Ovary (tissue), 9 donors: Measurements from ENCODE around the gene DNAJC15. TPM values are rescaled to one million over a fixed set of nuclear protein-coding genes. Genes with fewer than 3 reads are reported as not detected.

ENCODE experiments used
- DNase-seq, 5 donors: peaks; one replicate each; pipeline ENCODE4 v3.0.0-alpha.2; 2019 to 2020
- H3K27ac ChIP-seq, 2 donors: fragments of 200-600 bp; one replicate each; pipeline versions ENCODE4 v1.5.1 to v1.8.0; 2019 to 2022
- H3K27me3 ChIP-seq: fragments of 200-600 bp; one replicate; pipeline ENCODE4 v1.8.0; 2022
- H3K36me3 ChIP-seq: fragments of 200-600 bp; sonication (generic); one replicate; pipeline ENCODE4 v1.5.1; 2019
- H3K4me1 ChIP-seq: one replicate; pipeline ENCODE4 v1.8.1; 2013; ENCODE audit warnings: mild to moderate bottlenecking, moderate library complexity; ENCODE audit not compliant: insufficient read depth
- H3K4me3 ChIP-seq: fragments of 200-600 bp; sonication (generic); one replicate; pipeline ENCODE4 v1.5.1; 2017
- H3K9me3 ChIP-seq, 2 donors: fragments of 200-600 bp in 1 of 2; sonication (generic) in 1 of 2; one replicate each; pipeline versions ENCODE4 v1.5.1 to v1.8.1; 2013 to 2019; ENCODE audit warnings: mild to moderate bottlenecking in 1 of 2, moderate library complexity in 1 of 2
- EP300 ChIP-seq: sonication (generic); formaldehyde crosslinking; IDR thresholded peaks from one replicate; pipeline ENCODE4 v1.6.1; 2017; ENCODE audit warnings: antibody characterized with exemption
- POLR2A ChIP-seq: fragments of 450-650 bp; IDR thresholded peaks from one replicate; pipeline ENCODE4 v1.6.1; 2017; ENCODE audit warnings: antibody characterized with exemption, mild to moderate bottlenecking, moderate library complexity
- WGBS, 3 donors: extraction: QIAGEN DNeasy Blood & Tissue Kit in 1 of 3; methylation state at CpG; one replicate each; pipeline versions ENCODE4 v1.1.5 to v1.1.7; 2013 to 2017; 5-methylcytosine and 5-hydroxymethylcytosine counted together
- intact Hi-C, 4 donors: fragments of 100-400 bp; cut with DNase I; formaldehyde crosslinking; loops; one replicate each; pipeline versions ENCODE4 v1.11.0 to v1.15.1; 2022 to 2023
- polyA plus RNA-seq, 2 donors: library from polyadenylated mRNA; stranded (reverse); fragments of 200-250 nt in 1 of 2; fragments of 350-450 nt in 1 of 2; fragmentation: Illumina TruSeq in 1 of 2; extraction: RNeasy Lipid Tissue Mini Kit (QIAGEN cat#74804) in 1 of 2; gene quantifications; one replicate each; pipeline ENCODE4 v1.2.3, GENCODE V29; 2013 to 2014
- total RNA-seq, 7 donors: library from RNA; depleted of rRNA in 2 of 7; stranded (reverse); fragments of >200 nt in 2 of 7; fragmentation: NEBNext Ultra II Directional in 3 of 7; extraction: Animal tissue kit (Norgen Biotek cat#: 25700) in 3 of 7; gene quantifications; one replicate each; pipeline versions ENCODE4 v1.1.0 to v1.2.4, GENCODE V29; 2016 to 2023
- TF ChIP-seq, protein P1 (sequence below), 3 donors: fragments of 450-650 bp in 2 of 3; fragments of 200-600 bp in 1 of 3; IDR thresholded peaks; one replicate each; pipeline versions ENCODE4 v1.5.1 to v1.8.0; 2016 to 2022; ENCODE audit warnings: antibody characterized with exemption in 3 of 3, mild to moderate bottlenecking in 1 of 3
- donor health status: DM: no; HTN: no; CAD: no; lungs with moderate emphysema.
- donor health status: DM: no; HTN: no; CAD: no.
- donor health status: Bipolar disorder and iron deficiency.
- donor health status: DM: yes; HTN: yes; CAD: no.
- donor health status: DM: no; HTN: no; CAD: no.
- donor health status: DM: yes; HTN: yes; CAD: no.

Gene DNAJC15
- total and polyA plus RNA-seq, 9 donors, result 0.23 to 6.2 (median 2.9) TPM

DNA sequence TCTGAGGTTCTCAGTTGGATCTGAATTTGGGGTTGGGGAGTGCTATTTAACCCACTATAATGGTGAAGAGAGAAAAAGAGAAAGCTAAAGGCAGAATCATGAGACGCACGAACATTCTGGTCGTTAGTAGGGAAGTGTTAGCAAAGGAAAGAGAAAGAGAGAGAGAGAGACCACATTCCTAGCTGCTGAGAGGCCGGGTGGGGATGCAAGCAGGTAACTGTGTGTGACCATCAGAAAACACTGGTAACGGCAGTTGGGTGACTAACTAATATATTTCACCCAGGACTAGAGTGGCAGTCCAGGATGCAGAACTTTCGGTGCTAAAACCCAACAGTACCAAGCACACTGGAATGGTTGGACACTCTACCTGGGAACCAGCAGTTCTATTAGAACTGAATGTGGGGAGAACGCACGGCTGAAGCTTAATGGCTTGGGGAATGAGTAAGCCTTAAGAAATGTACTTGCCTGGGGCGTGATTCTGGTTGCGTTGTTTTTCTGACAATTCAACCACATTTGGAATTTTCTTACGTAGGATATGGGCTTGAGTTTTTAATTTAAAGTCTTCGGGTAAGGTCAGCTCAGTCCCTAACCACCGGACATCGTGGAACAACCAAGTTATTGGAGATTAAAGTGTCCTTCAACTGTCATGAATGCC is 130.2 kb downstream of the DNAJC15 start:
- WGBS, 3 donors, result 91 to 92% (median 92%) methylated on average over 14 of the region's 14 CpGs
- no peak for DNase-seq
- Histone ChIP-seq H3K4me1 (no peaks in the 10 kb centered on the region), H3K9me3 (no peaks in the 10 kb centered on the region), H3K27me3 (no peaks in the 10 kb centered on the region), H3K4me3 (no peak overlapping the region), H3K36me3 (no peaks in the 10 kb centered on the region), H3K27ac (no peak overlapping the region)
- TF ChIP-seq POLR2A, result no peak
- no peak for TF ChIP-seq EP300
- TF ChIP-seq, protein P1, sequence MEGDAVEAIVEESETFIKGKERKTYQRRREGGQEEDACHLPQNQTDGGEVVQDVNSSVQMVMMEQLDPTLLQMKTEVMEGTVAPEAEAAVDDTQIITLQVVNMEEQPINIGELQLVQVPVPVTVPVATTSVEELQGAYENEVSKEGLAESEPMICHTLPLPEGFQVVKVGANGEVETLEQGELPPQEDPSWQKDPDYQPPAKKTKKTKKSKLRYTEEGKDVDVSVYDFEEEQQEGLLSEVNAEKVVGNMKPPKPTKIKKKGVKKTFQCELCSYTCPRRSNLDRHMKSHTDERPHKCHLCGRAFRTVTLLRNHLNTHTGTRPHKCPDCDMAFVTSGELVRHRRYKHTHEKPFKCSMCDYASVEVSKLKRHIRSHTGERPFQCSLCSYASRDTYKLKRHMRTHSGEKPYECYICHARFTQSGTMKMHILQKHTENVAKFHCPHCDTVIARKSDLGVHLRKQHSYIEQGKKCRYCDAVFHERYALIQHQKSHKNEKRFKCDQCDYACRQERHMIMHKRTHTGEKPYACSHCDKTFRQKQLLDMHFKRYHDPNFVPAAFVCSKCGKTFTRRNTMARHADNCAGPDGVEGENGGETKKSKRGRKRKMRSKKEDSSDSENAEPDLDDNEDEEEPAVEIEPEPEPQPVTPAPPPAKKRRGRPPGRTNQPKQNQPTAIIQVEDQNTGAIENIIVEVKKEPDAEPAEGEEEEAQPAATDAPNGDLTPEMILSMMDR (IDR thresholded peaks at IDR 0.05), result no peak
- intact Hi-C loops, result no loop called here

DNA sequence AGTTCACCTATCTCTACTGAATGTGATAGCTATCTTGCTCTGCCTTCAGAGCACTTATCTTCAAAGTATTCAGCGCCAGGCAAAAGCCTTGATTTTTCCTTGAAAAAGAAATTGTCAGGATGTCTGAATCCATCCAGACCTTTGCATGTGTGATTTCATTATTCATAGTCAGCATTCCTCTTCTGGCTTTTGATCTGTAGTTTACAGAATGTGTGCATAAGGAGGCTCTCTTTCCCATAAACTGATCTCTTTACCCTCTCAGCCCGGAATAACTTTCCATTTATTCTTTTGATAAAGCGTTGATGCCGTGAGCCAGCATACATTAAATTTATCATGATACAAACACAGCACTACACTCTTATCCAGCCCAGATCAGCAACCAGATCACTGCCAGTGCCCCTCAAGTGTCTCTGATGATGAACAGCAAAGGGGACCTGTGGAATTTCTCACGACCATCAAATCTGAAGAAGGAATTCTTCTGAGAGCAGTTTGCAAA is 130.8 kb downstream of the DNAJC15 start:
- no peaks in the 10 kb centered on the region for H3K36me3 ChIP-seq
- DNase-seq, result no peak
- 77 to 83% (median 82%) methylated on average over 5 of the region's 5 CpGs for WGBS, 3 donors
- no peak overlapping the region for H3K4me3 ChIP-seq
- no peaks in the 10 kb centered on the region for H3K27me3 ChIP-seq
- intact Hi-C loops, result no loop called here
- H3K4me1 ChIP-seq, result no peaks in the 10 kb centered on the region
- H3K27ac ChIP-seq, result no peak overlapping the region
- H3K9me3 ChIP-seq, result no peaks in the 10 kb centered on the region
- TF ChIP-seq EP300 (no peak), POLR2A (no peak)
- TF ChIP-seq, protein P1 (IDR thresholded peaks at IDR 0.05), result no peak

DNA sequence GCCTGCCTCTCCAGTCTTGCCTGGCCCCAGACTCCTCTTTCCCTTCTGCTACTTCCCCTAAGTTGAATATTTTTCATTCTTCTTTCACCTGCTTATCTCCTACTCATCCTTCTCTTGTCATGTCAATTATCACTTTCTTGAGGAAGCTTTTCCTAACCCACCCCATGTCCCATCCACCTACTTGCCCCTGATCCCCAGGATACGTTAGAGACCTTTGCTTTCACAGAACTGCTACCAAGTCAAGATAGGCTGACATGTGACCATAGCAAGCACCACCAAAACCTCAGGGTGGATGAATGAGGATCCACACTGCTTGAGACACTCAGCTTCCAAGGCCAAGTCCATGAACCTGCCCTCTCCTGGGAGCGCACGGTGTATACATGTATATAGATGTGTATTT is 131.5 kb downstream of the DNAJC15 start:
- intact Hi-C loops, result no loop called here
- no peak overlapping the region for H3K4me3 ChIP-seq
- H3K9me3 ChIP-seq, result no peaks in the 10 kb centered on the region
- no peaks in the 10 kb centered on the region for H3K27me3 ChIP-seq
- no peak for DNase-seq
- H3K36me3 ChIP-seq, result no peaks in the 10 kb centered on the region
- TF ChIP-seq, protein P1 (IDR thresholded peaks at IDR 0.05), result no peak
- TF ChIP-seq POLR2A, result no peak
- H3K4me1 ChIP-seq, result no peaks in the 10 kb centered on the region
- WGBS, 3 donors, result 90 to 95% (median 94%) methylated on average over 3 of the region's 3 CpGs
- H3K27ac ChIP-seq, result no peak overlapping the region

DNA sequence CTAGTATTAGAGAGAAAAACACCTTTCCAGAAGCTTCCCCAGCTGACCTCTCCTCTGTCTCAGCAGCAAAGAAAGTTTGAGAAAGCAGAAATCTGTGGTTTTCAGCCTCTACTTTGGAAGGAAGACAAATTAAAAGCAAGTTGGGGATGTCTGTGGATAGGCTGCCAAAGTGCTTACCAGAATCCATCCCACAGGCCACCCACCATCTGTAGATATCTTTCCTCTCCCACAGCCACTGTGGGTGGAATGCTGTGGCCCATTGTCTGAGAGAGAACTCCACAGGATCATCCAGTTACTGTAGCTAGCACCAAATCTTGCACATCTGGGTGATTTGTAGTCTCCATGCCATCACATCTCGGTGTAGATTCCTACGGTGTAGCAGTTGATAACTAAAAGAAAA is 133.5 kb downstream of the DNAJC15 start:
- Histone ChIP-seq H3K27ac (no peak overlapping the region), H3K4me1 (no peaks in the 10 kb centered on the region), H3K36me3 (no peaks in the 10 kb centered on the region), H3K27me3 (no peaks in the 10 kb centered on the region), H3K4me3 (no peak overlapping the region), H3K9me3 (no peaks in the 10 kb centered on the region)
- DNase-seq, result no peak
- intact Hi-C loops, result no loop called here
- TF ChIP-seq EP300, result no peak
- TF ChIP-seq, protein P1 (IDR thresholded peaks at IDR 0.05), result no peak
- no peak for TF ChIP-seq POLR2A
- 62 to 85% (median 74%) methylated on average over 2 of the region's 2 CpGs for WGBS, 3 donors
